NCI-H1048 (cell line): ENCODE results near the gene SEMA3E.
"Not testable (repeated sequence)": the region's sequence is repeated elsewhere in the genome, so short reads cannot be mapped to it uniquely, and the experiment has no call there.

Experiments
- DNase-seq: peaks from one replicate; lab custom pipeline; 2025; lab: John Stamatoyannopoulos, UW

SEMA3E gene

GRCh38 chr7:83486536-83486935 is 162.4 kb downstream of the SEMA3E start:
- DNase-seq: no peak

GRCh38 chr7:83484826-83485225 is 164.1 kb downstream of the SEMA3E start:
- no peak for DNase-seq

- DNase-seq: no peak
These were observed 164.7 kb downstream of the SEMA3E start for GRCh38 chr7:83484266-83484665.

- no peak for DNase-seq
These were observed 170.3 kb downstream of the SEMA3E start for GRCh38 chr7:83478616-83479015.

- no peak for DNase-seq
These were observed 172.4 kb downstream of the SEMA3E start for GRCh38 chr7:83476511-83477050.

- no peak for DNase-seq
These were observed 173.5 kb downstream of the SEMA3E start for GRCh38 chr7:83475420-83475819.

- no peak for DNase-seq
These were observed 176.6 kb downstream of the SEMA3E start for GRCh38 chr7:83472376-83472775.

GRCh38 chr7:83469491-83469890 is 179.4 kb downstream of the SEMA3E start:
- DNase-seq: no peak

GRCh38 chr7:83469076-83469475 is 179.9 kb downstream of the SEMA3E start:
- no peak for DNase-seq

GRCh38 chr7:83468251-83468739 is 180.6 kb downstream of the SEMA3E start:
- DNase-seq: peak; percentile 51

GRCh38 chr7:83467493-83467892 is 181.4 kb downstream of the SEMA3E start:
- DNase-seq: no peak

- no peak for DNase-seq
These were observed 182.0 kb downstream of the SEMA3E start for GRCh38 chr7:83466956-83467355.

GRCh38 chr7:83466187-83466923 is 182.6 kb downstream of the SEMA3E start:
- no peak for DNase-seq

- no peak for DNase-seq
These were observed 183.3 kb downstream of the SEMA3E start for GRCh38 chr7:83465643-83466042.

GRCh38 chr7:83461820-83462219 is 187.1 kb downstream of the SEMA3E start:
- DNase-seq: not testable (repeated sequence)

- DNase-seq: not testable (repeated sequence)
These were observed 188.8 kb downstream of the SEMA3E start for GRCh38 chr7:83459930-83460653.

- not testable (repeated sequence) for DNase-seq
These were observed 189.6 kb downstream of the SEMA3E start for GRCh38 chr7:83459101-83459929.

- no peak for DNase-seq
These were observed 191.7 kb downstream of the SEMA3E start for GRCh38 chr7:83457022-83457892.

GRCh38 chr7:83456413-83456812 is 192.5 kb downstream of the SEMA3E start:
- DNase-seq: no peak

GRCh38 chr7:83455612-83456011 is 193.3 kb downstream of the SEMA3E start:
- no peak for DNase-seq

- no peak for DNase-seq
These were observed 196.7 kb downstream of the SEMA3E start for GRCh38 chr7:83452256-83452655.
